HepG2 (cell line): ENCODE measurements around the gene KCNJ14. TPM values are rescaled to one million over a fixed set of nuclear protein-coding genes. Genes with fewer than 3 reads are reported as not detected.
A peak's percentile ranks its signal among the peaks of the same experiment; 100 is the strongest.

Source experiments
- ATF7-NPFF ChIP-seq: sonication (generic); formaldehyde crosslinking; IDR thresholded peaks from 2 replicates; pipeline ENCODE4 v1.8.1; 2023; ENCODE audit warnings: mild to moderate bottlenecking, low read depth, missing genetic modification reagents, moderate library complexity
- CHD2 ChIP-seq: IDR thresholded peaks from 2 replicates; pipeline ENCODE4 v1.6.1; 2011; ENCODE audit warnings: low read depth, low read length, improper control_type of control experiment
- FOXM1 ChIP-seq: sonication (generic); formaldehyde crosslinking; IDR thresholded peaks from 2 replicates; pipeline ENCODE4 v1.5.0; 2020; ENCODE audit warnings: missing genetic modification reagents
- GABPA ChIP-seq, 2 experiments: IDR thresholded peaks; 2 replicates each; pipeline ENCODE4 v1.6.1; 2011 to 2016; ENCODE audit warnings: low read depth in 2 of 2, low read length in 1 of 2, missing biosample characterization in 1 of 2, missing genetic modification characterization in 1 of 2
- RFX5 ChIP-seq: IDR thresholded peaks from 2 replicates; pipeline ENCODE4 v1.6.1; 2011; ENCODE audit warnings: low read depth, low read length, improper control_type of control experiment
- YEATS4 ChIP-seq: sonication (generic); formaldehyde crosslinking; IDR thresholded peaks from 2 replicates; pipeline ENCODE4 v1.4.0; 2020; ENCODE audit warnings: missing genetic modification reagents, borderline replicate concordance
- ZFP90 ChIP-seq: sonication (generic); formaldehyde crosslinking; IDR thresholded peaks from 2 replicates; pipeline ENCODE4 v1.8.0; 2022; ENCODE audit warnings: missing genetic modification reagents, mild to moderate bottlenecking, inconsistent platforms, borderline replicate concordance
- ZFX ChIP-seq: sonication (generic); formaldehyde crosslinking; IDR thresholded peaks from 2 replicates; pipeline ENCODE4 v1.4.0; 2020; ENCODE audit warnings: mild to moderate bottlenecking, low read depth, missing genetic modification reagents, moderate library complexity
- ZNF235 ChIP-seq: sonication (generic); formaldehyde crosslinking; IDR thresholded peaks from 2 replicates; pipeline ENCODE4 v1.8.1; 2023; ENCODE audit warnings: mild to moderate bottlenecking, missing genetic modification reagents, borderline replicate concordance
- ZNF556 ChIP-seq: sonication (generic); formaldehyde crosslinking; IDR thresholded peaks from 2 replicates; pipeline ENCODE4 v1.4.0; 2020; ENCODE audit warnings: mild to moderate bottlenecking, missing genetic modification reagents, borderline replicate concordance
- ZNF577 ChIP-seq: sonication (generic); formaldehyde crosslinking; IDR thresholded peaks from 2 replicates; pipeline ENCODE4 v1.4.0; 2020; ENCODE audit warnings: mild to moderate bottlenecking, low read depth, missing genetic modification reagents, borderline replicate concordance
- ZNF670 ChIP-seq: sonication (generic); formaldehyde crosslinking; IDR thresholded peaks from 2 replicates; pipeline ENCODE4 v1.8.0; 2022; ENCODE audit warnings: mild to moderate bottlenecking, missing genetic modification reagents, borderline replicate concordance
- polyA plus RNA-seq, 8 experiments: library from polyadenylated mRNA; depleted of rRNA in 3 of 8; stranded (reverse) in 7 of 8; unstranded in 1 of 8; fragments of >200 nt; fragmentation: Illumina TruSeq in 4 of 8; extraction: Trizol in 4 of 8; gene quantifications; 2 replicates each; pipeline versions ENCODE4 v1.2.1 to v1.2.3, GENCODE V29; 2011 to 2016; ENCODE audit warnings: low read depth in 4 of 8, missing spikeins in 1 of 8, mixed read lengths in 1 of 8; ENCODE audit not compliant: insufficient read depth in 1 of 8
- total RNA-seq, 5 experiments: library from RNA; depleted of rRNA; stranded (reverse); fragments of >200 nt; fragmentation: Illumina TruSeq; extraction: Trizol; gene quantifications; 2 replicates each; pipeline ENCODE4 v1.2.3, GENCODE V29; 2016; ENCODE audit warnings: low read depth in 1 of 5
- TF ChIP-seq, protein P1 (sequence below): sonication (generic); formaldehyde crosslinking; IDR thresholded peaks from 2 replicates; pipeline ENCODE4 v1.5.1; 2020; ENCODE audit warnings: missing genetic modification reagents, mild to moderate bottlenecking, borderline replicate concordance
- TF ChIP-seq, protein P2 (sequence below): sonication (generic); formaldehyde crosslinking; IDR thresholded peaks from 2 replicates; pipeline ENCODE4 v1.8.1; 2023; ENCODE audit warnings: mild to moderate bottlenecking, moderate library complexity, missing genetic modification reagents
- TF ChIP-seq, protein P3 (sequence below): sonication (generic); formaldehyde crosslinking; IDR thresholded peaks from 2 replicates; pipeline ENCODE4 v1.8.0; 2022; ENCODE audit warnings: mild to moderate bottlenecking, missing genetic modification reagents
- TF ChIP-seq, protein P4 (sequence below): sonication (generic); formaldehyde crosslinking; IDR thresholded peaks from 2 replicates; pipeline ENCODE4 v1.4.0; 2020; ENCODE audit warnings: missing genetic modification reagents
- TF ChIP-seq, protein P5 (sequence below): sonication (generic); formaldehyde crosslinking; IDR thresholded peaks from 2 replicates; pipeline ENCODE4 v1.4.0; 2020; ENCODE audit warnings: missing genetic modification reagents, borderline replicate concordance

KCNJ14 gene
- total and polyA plus RNA-seq, 2 of the 13 experiments (the other 11 are each of a cell fraction or from before 2014, with no cell fraction given): 0.20 to 0.51 TPM

DNA sequence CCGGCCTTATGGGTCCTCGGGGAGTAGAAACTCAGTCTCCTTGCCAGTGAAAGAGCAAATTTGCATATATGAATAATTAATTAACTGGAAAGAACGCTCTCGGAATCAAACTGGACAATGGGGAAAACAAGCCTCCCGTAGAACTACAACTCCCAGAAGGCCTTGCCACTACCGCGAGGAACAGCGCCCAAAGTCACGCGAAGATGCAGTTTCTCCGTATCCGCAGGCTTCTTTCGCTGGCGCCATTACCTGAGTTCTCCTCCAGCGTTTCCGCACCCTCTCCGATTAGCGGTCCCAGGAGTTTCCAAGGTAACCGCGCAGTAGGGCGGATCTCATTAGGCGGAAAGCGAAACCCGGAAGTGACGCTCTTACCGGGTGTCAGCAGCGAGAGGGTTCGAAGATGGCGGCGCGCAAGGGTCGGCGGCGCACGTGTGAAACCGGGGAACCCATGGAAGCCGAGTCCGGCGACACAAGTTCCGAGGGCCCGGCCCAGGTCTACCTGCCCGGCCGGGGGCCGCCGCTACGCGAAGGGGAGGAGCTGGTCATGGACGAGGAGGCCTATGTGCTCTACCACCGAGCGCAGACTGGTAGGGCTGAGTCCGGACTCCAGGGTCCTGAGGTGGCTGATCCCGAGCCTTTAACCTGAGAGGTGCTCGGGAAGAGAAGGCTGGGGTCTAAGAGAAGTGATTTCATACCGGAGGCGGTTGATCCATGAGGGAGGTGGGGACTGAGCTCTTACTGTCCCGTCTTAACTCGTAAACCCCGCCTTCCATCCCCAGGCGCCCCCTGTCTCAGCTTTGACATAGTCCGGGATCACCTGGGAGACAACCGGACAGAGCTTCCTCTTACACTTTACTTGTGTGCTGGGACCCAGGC, 9.5 kb upstream of the KCNJ14 start, which contains the start of gene GRWD1 (continued):
- TF ChIP-seq, protein P1, sequence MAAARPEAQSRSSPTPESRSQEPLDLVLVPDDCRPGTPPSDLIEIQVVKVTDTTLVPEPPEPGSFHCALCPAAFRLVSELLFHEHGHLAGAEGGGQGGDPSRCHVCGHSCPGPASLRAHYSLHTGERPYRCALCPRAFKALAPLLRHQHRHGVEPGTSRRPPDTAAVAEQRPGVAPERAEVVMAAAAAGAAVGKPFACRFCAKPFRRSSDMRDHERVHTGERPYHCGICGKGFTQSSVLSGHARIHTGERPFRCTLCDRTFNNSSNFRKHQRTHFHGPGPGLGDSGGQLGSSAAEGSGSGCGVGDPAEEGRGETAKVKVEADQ (CRISPR knock-in tag): no peak
- TF ChIP-seq ZFP90 (CRISPR knock-in tag) (no peak), ZNF577 (CRISPR knock-in tag) (no peak), ATF7-NPFF (no peak), RFX5 (no peak), ZNF235 (CRISPR knock-in tag) (no peak), GABPA (IDR thresholded peaks at IDR 0.05; ENCODE audit: low read depth, low read length) (peak; percentile 78), GABPA (CRISPR knock-in tag; IDR thresholded peaks at IDR 0.05; ENCODE audit: low read depth) (peak; percentile 95), ZFX (peak; percentile 53; the same call in 1 of the 2 replicates), CHD2 (peak; percentile 95), YEATS4 (CRISPR knock-in tag) (peak; percentile 88), ZNF670 (peak; percentile 70; the same call in 1 of the 2 replicates), FOXM1 (CRISPR knock-in tag) (no peak), ZNF556 (CRISPR knock-in tag) (no peak; the same call in 1 of the 2 replicates)
- TF ChIP-seq, protein P2, sequence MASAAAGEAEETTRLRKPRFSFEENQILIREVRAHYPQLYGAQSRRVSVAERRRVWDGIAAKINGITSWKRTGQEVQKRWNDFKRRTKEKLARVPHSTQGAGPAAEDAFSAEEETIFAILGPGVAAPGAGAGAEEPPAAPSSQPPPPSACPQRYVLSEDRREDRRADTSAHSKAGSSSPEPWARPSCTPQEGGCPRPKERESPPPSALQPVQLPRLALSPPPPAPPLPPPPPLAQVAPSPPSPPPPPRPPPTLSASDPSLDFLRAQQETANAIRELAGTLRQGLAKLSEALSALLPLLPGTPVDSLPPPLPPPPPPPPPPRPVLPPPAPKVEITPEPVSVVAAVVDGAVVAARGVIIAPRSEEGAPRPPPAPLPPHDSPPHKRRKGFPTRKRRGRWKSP (CRISPR knock-in tag): peak; percentile 70
- TF ChIP-seq, protein P3, sequence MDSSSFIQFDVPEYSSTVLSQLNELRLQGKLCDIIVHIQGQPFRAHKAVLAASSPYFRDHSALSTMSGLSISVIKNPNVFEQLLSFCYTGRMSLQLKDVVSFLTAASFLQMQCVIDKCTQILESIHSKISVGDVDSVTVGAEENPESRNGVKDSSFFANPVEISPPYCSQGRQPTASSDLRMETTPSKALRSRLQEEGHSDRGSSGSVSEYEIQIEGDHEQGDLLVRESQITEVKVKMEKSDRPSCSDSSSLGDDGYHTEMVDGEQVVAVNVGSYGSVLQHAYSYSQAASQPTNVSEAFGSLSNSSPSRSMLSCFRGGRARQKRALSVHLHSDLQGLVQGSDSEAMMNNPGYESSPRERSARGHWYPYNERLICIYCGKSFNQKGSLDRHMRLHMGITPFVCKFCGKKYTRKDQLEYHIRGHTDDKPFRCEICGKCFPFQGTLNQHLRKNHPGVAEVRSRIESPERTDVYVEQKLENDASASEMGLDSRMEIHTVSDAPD (CRISPR knock-in tag): 0 out of 2 replicates have a peak, but pooled peaks have one; percentile 42
- TF ChIP-seq, protein P4, sequence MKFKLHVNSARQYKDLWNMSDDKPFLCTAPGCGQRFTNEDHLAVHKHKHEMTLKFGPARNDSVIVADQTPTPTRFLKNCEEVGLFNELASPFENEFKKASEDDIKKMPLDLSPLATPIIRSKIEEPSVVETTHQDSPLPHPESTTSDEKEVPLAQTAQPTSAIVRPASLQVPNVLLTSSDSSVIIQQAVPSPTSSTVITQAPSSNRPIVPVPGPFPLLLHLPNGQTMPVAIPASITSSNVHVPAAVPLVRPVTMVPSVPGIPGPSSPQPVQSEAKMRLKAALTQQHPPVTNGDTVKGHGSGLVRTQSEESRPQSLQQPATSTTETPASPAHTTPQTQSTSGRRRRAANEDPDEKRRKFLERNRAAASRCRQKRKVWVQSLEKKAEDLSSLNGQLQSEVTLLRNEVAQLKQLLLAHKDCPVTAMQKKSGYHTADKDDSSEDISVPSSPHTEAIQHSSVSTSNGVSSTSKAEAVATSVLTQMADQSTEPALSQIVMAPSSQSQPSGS (CRISPR knock-in tag): peak; percentile 71
- TF ChIP-seq, protein P5, sequence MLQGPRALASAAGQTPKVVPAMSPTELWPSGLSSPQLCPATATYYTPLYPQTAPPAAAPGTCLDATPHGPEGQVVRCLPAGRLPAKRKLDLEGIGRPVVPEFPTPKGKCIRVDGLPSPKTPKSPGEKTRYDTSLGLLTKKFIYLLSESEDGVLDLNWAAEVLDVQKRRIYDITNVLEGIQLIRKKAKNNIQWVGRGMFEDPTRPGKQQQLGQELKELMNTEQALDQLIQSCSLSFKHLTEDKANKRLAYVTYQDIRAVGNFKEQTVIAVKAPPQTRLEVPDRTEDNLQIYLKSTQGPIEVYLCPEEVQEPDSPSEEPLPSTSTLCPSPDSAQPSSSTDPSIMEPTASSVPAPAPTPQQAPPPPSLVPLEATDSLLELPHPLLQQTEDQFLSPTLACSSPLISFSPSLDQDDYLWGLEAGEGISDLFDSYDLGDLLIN: 0 out of 2 replicates have a peak, but pooled peaks have one; percentile 22
